Breast epithelium (tissue), 4 donors: ENCODE measurements around the gene MAPKAP1. TPM values are rescaled to one million over a fixed set of nuclear protein-coding genes. Genes with fewer than 3 reads are reported as not detected.

ENCODE experiments used
- DNase-seq, 2 donors: peaks; one replicate each; pipeline ENCODE4 v3.0.0-alpha.2; 2019; ENCODE audit warnings: low spot score in 2 of 2
- H3K27ac ChIP-seq, 2 donors: fragments of 200-600 bp; sonication (generic) in 1 of 2; one replicate each; pipeline ENCODE4 v1.5.1; 2016 to 2019; ENCODE audit warnings: mild to moderate bottlenecking in 1 of 2
- H3K27me3 ChIP-seq, 2 donors: fragments of 200-600 bp; sonication (generic) in 1 of 2; one replicate each; pipeline versions ENCODE4 v1.5.1 to v1.6.0; 2017 to 2019; ENCODE audit warnings: control low read depth in 1 of 2, mild to moderate bottlenecking in 1 of 2
- H3K36me3 ChIP-seq: fragments of 200-600 bp; one replicate; pipeline ENCODE4 v1.5.1; 2019
- H3K4me1 ChIP-seq, 2 donors: fragments of 200-600 bp; sonication (generic); one replicate each; pipeline ENCODE4 v1.5.1; 2016 to 2019; ENCODE audit warnings: control low read depth in 1 of 2
- H3K4me3 ChIP-seq, 3 donors: fragments of 200-600 bp; sonication (generic); 1 replicate in 2 of 3; 2 replicates in 1 of 3; pipeline ENCODE4 v1.5.1; 2016 to 2019; ENCODE audit warnings: mild to moderate bottlenecking in 3 of 3, moderate library complexity in 2 of 3
- H3K9me3 ChIP-seq, 2 donors: fragments of 200-600 bp; sonication (generic) in 1 of 2; one replicate each; pipeline ENCODE4 v1.5.1; 2016 to 2019; ENCODE audit warnings: control low read depth in 1 of 2
- POLR2A ChIP-seq: fragments of 450-650 bp; IDR thresholded peaks from one replicate; pipeline ENCODE4 v1.6.1; 2016; ENCODE audit warnings: antibody characterized with exemption, mild to moderate bottlenecking, moderate library complexity
- POLR2AphosphoS5 ChIP-seq, 3 donors: sonication (generic); formaldehyde crosslinking; IDR thresholded peaks; one replicate each; pipeline ENCODE4 v1.6.1; 2017; ENCODE audit warnings: antibody characterized with exemption in 3 of 3
- intact Hi-C: fragments of 100-400 bp; cut with DNase I; formaldehyde crosslinking; loops from one replicate; pipeline ENCODE4 v1.15.1; 2023; ENCODE audit warnings: low total_unique reads
- total RNA-seq, 3 donors: library from RNA; depleted of rRNA; stranded (reverse); fragments of >200 nt; gene quantifications; one replicate each; pipeline ENCODE4 v1.1.0, GENCODE V29; 2016
- TF ChIP-seq, protein P1 (sequence below), 3 donors: fragments of 450-650 bp; IDR thresholded peaks; one replicate each; pipeline ENCODE4 v1.5.1; 2016 to 2017; ENCODE audit warnings: antibody characterized with exemption in 3 of 3, mild to moderate bottlenecking in 3 of 3, moderate library complexity in 3 of 3

The MAPKAP1 gene
- total RNA-seq, 3 donors from 2014 or later, result 61.3 to 81.9 (median 78.6) TPM

DNA sequence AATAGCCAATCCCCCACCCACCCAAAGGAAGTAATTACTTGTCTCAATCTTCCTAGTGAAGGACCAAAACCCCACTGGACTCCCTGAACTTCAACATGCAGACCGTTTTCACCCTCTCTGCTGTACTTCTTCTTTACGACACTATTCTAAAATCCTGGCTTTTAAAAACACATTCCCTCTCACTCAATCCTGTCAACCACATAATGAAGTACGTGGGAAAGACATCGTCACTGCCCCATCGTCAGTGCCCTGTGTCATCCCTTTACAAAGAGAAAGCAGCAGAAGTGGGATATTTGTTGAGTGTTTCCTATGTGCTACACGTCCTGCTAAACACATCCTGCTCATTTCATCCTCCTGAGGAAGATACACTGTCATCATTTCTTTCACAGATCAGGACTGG, 54.2 kb downstream of the MAPKAP1 start:
- intact Hi-C loops, result no loop called here

DNA sequence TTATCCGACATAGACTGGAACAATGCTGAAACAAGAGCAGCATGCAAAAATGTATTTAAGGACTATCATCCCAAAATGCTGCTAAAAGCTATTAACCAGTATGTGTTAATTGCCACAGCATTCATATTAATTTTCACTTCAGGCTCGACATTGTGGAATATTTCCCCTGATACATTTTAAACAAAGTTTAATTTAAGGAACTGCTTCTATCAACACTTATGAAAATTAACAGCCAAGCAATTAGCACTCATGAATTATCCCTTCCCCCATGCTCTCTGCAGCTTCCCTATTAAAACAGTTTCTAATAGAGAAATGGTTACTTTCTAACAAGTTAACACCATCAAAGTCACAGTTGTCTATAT, 54.8 kb downstream of the MAPKAP1 start:
- Histone ChIP-seq H3K4me3 (no peak overlapping the region), H3K9me3 (no peaks in the 10 kb centered on the region), H3K36me3 (no peaks in the 10 kb centered on the region), H3K27ac (no peak overlapping the region), H3K4me1 (no peaks in the 10 kb centered on the region), H3K27me3 (no peaks in the 10 kb centered on the region)
- TF ChIP-seq, protein P1, sequence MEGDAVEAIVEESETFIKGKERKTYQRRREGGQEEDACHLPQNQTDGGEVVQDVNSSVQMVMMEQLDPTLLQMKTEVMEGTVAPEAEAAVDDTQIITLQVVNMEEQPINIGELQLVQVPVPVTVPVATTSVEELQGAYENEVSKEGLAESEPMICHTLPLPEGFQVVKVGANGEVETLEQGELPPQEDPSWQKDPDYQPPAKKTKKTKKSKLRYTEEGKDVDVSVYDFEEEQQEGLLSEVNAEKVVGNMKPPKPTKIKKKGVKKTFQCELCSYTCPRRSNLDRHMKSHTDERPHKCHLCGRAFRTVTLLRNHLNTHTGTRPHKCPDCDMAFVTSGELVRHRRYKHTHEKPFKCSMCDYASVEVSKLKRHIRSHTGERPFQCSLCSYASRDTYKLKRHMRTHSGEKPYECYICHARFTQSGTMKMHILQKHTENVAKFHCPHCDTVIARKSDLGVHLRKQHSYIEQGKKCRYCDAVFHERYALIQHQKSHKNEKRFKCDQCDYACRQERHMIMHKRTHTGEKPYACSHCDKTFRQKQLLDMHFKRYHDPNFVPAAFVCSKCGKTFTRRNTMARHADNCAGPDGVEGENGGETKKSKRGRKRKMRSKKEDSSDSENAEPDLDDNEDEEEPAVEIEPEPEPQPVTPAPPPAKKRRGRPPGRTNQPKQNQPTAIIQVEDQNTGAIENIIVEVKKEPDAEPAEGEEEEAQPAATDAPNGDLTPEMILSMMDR (IDR thresholded peaks at IDR 0.05), result no peak
- no peak for TF ChIP-seq POLR2A
- no peak for TF ChIP-seq POLR2AphosphoS5 (IDR thresholded peaks at IDR 0.05)
- intact Hi-C loops, result no loop called here
- no peak for DNase-seq

More for the DNA sequence above, 54.2 kb downstream of the MAPKAP1 start:
- TF ChIP-seq POLR2AphosphoS5 (IDR thresholded peaks at IDR 0.05) (no peak), POLR2A (no peak)
- TF ChIP-seq, protein P1 (IDR thresholded peaks at IDR 0.05), result no peak
- no peak overlapping the region for H3K4me3 ChIP-seq
- H3K27me3 ChIP-seq, result no peaks in the 10 kb centered on the region
- no peaks in the 10 kb centered on the region for H3K9me3 ChIP-seq
- H3K27ac ChIP-seq, result no peak overlapping the region
- no peaks in the 10 kb centered on the region for H3K36me3 ChIP-seq
- DNase-seq, result no peak
- H3K4me1 ChIP-seq, result no peaks in the 10 kb centered on the region

- no peak for DNase-seq
- Histone ChIP-seq H3K36me3 (no peaks in the 10 kb centered on the region), H3K27ac (no peak overlapping the region), H3K27me3 (no peaks in the 10 kb centered on the region), H3K9me3 (no peaks in the 10 kb centered on the region), H3K4me1 (no peaks in the 10 kb centered on the region), H3K4me3 (no peak overlapping the region)
- TF ChIP-seq POLR2AphosphoS5 (IDR thresholded peaks at IDR 0.05) (no peak), POLR2A (no peak)
- TF ChIP-seq, protein P1 (IDR thresholded peaks at IDR 0.05), result no peak
- intact Hi-C loops, result no loop called here
Measured at GRCh38 chr9:125651576-125652232, 55.3 kb downstream of the MAPKAP1 start.

DNA sequence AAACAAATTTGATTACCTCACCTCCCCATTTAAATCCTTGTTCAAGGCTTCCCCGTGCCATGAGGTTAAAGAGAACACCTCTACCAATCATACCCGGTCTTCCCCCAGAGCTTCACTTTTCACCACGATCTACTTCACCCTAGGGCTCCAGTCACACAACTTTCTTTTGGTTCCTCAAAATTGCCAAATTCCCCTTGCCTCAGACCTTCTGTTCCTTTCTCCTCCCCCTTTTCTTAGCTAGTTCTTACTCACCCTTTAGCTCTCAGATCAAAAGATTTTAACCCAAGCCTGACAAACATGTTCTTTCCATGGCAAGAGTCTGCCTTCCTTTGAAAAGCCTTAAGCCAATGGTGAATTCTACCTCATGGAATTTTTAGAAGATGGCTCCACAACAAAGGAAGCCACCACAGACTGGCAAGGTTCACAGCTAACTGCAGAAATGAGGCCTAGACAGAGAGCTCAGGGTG, 56.7 kb downstream of the MAPKAP1 start:
- Histone ChIP-seq H3K4me3 (no peak overlapping the region), H3K9me3 (no peaks in the 10 kb centered on the region), H3K36me3 (no peaks in the 10 kb centered on the region), H3K27ac (no peak overlapping the region), H3K27me3 (no peaks in the 10 kb centered on the region), H3K4me1 (no peaks in the 10 kb centered on the region)
- intact Hi-C loops, result no loop called here
- TF ChIP-seq, protein P1 (IDR thresholded peaks at IDR 0.05), result no peak
- TF ChIP-seq POLR2AphosphoS5 (IDR thresholded peaks at IDR 0.05) (no peak), POLR2A (no peak)
- DNase-seq, result no peak

DNA sequence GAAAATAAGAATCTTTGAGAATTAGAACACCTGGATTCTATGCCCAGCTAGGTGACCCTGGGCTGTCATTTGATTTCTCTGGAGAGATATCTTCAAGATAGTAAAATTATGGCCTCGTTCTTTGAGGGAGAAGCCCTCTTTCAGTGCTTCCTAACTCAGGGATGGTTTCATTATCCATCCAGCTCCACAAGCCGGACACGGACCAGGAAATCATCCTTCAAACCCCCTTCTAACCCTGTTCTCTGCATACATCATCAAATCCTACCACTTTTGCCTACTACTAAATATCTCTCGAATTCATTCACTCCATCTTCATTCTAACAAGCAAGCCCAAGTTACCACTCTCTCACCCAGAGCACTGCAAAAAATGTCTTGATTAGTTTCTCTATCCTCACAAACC, 57.2 kb downstream of the MAPKAP1 start:
- H3K4me3 ChIP-seq, result no peak overlapping the region
- no peaks in the 10 kb centered on the region for H3K36me3 ChIP-seq
- H3K27me3 ChIP-seq, result no peaks in the 10 kb centered on the region
- no peak for DNase-seq
- H3K9me3 ChIP-seq, result no peaks in the 10 kb centered on the region
- TF ChIP-seq, protein P1 (IDR thresholded peaks at IDR 0.05), result no peak
- TF ChIP-seq POLR2A, result no peak
- no peak for TF ChIP-seq POLR2AphosphoS5 (IDR thresholded peaks at IDR 0.05)
- no peak overlapping the region for H3K27ac ChIP-seq
- H3K4me1 ChIP-seq, result no peaks in the 10 kb centered on the region
- intact Hi-C loops, result no loop called here
